ENCODE results near the gene TMC7.

The TMC7 gene

DNA sequence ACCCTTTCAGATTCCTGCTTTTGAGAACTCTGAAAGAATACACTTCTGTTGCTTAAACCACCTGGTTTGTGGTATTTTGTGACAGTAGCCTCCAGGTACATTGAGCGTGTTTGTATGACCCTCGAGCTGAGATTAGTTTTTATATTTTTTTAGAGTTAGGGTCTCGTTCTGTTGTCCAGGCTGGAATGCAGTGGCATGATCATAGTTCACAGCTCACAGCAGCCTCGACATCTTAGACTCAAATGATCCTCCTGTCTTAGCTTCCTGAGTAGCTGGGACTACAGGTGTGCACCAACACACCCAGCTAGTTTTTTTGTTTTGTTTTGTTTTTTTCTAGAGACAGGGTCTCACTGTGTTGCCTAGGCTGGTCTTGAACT is 125.5 kb downstream of the TMC7 start:
- no peaks in the 10 kb centered on the region for H3K36me3 ChIP-seq (ENCODE audit: control insufficient read depth in 1 of 2, insufficient read depth in 2 of 2, low read length in 2 of 2)
- H3K27me3 ChIP-seq (ENCODE audit: low read depth, low read length): no peaks in the 10 kb centered on the region
- H3K9me3 ChIP-seq (ENCODE audit: control insufficient read depth in 1 of 2, low read length in 2 of 2): no peaks in the 10 kb centered on the region
- no peak overlapping the region for H3K27ac ChIP-seq (ENCODE audit: low read length)
- H3K4me3 ChIP-seq (ENCODE audit: low read depth in 1 of 2, low read length in 2 of 2): no peak overlapping the region
- H3K4me1 ChIP-seq (ENCODE audit: control insufficient read depth in 1 of 2, insufficient read depth in 2 of 2, low read length in 2 of 2): no peaks in the 10 kb centered on the region

DNA sequence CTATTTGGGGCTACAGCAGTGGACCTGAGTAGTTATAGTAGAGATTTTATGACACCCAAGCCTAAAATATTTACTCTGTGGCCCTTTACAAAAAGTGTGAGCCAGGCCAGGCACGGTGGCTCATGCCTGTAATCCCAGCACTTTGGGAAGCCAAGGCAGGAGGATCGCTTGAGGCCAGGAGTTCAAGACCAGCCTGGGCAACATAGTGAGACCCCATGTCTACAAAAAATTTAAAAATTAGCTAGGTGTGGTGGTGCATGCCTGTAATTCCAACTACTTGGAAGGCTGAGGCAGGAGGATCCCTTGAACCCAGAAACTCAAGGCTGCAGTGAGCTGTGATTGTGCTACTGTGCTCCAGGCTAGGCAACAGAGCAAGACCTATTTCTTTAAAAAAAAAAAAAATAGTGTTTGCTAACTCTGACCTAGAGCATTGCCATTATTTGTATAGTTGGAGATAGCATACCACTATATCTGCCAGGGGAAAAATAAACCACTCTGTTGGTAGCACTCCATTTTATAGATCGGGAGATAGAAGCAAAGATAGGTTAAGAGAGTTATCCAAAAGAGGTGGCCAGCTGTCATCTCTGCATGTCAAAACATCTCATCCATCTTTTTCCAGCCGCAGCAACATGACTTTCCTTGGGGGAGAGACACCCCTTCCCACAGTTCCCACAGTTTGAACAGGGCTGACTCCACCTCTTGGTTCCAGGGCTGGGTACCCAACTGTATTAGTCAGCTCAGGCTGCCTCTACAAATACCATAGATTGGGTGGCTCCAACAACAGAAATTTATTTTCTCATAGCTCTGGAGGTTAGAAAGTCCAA is 127.0 kb downstream of the TMC7 start:
- Histone ChIP-seq H3K9me3 (ENCODE audit: control insufficient read depth in 1 of 2, low read length in 2 of 2) (no peaks in the 10 kb centered on the region), H3K27me3 (ENCODE audit: low read depth, low read length) (no peaks in the 10 kb centered on the region), H3K4me3 (ENCODE audit: low read depth in 1 of 2, low read length in 2 of 2) (no peak overlapping the region), H3K27ac (ENCODE audit: low read length) (no peak overlapping the region), H3K4me1 (ENCODE audit: control insufficient read depth in 1 of 2, insufficient read depth in 2 of 2, low read length in 2 of 2) (peaks cover 3 to 9% of the 10 kb centered on the region in 2 donors), H3K36me3 (ENCODE audit: control insufficient read depth in 1 of 2, insufficient read depth in 2 of 2, low read length in 2 of 2) (no peaks in the 10 kb centered on the region)

DNA sequence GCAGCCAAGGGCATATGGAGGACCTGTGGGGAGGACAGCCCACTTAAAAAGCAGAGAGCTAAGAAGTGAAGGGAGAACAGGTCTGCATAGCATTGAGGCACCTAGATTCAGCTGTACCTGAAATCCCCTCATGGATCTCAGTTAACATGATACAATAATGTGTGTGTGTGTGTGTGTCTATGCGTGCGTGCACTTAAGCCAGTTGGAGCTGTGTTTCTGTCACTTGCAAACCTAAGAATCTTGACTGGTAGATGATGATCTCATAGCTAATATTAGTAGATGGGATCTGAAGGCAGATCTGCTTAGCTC is 128.3 kb downstream of the TMC7 start:
- H3K4me1 ChIP-seq (ENCODE audit: control insufficient read depth in 1 of 2, insufficient read depth in 2 of 2, low read length in 2 of 2): peaks cover 6 to 21% of the 10 kb centered on the region in 2 donors
- no peak overlapping the region for H3K27ac ChIP-seq (ENCODE audit: low read length)
- no peaks in the 10 kb centered on the region for H3K27me3 ChIP-seq (ENCODE audit: low read depth, low read length)
- H3K9me3 ChIP-seq (ENCODE audit: control insufficient read depth in 1 of 2, low read length in 2 of 2): no peaks in the 10 kb centered on the region
- peaks cover 0 to 1% of the 10 kb centered on the region in 2 donors for H3K36me3 ChIP-seq (ENCODE audit: control insufficient read depth in 1 of 2, insufficient read depth in 2 of 2, low read length in 2 of 2)
- no peak overlapping the region for H3K4me3 ChIP-seq (ENCODE audit: low read depth in 1 of 2, low read length in 2 of 2)
